GM12801 (cell line): Measurements from ENCODE around the gene NECTIN4.

Source experiments
- CTCF ChIP-seq: IDR thresholded peaks from one replicate; pipeline ENCODE4 v1.5.1; 2011; ENCODE audit warnings: control low read depth; ENCODE audit not compliant: insufficient read length; ENCODE audit errors: extremely low read depth

NECTIN4 gene

GRCh38 chr1:161100556-161100955 is 11.2 kb upstream of the NECTIN4 start:
- TF ChIP-seq CTCF: no peak

- TF ChIP-seq CTCF: no peak
Observed at GRCh38 chr1:161099090-161099802, 9.9 kb upstream of the NECTIN4 start.

GRCh38 chr1:161098210-161099068 is 9.1 kb upstream of the NECTIN4 start, which contains the start of gene KLHDC9:
Gene KLHDC9 (plus strand): TSS chr1:161098361. CDS start chr1:161098536, 175 bp downstream.
- TF ChIP-seq CTCF: no peak

- no peak for TF ChIP-seq CTCF
Observed at GRCh38 chr1:161096530-161096929, 7.2 kb upstream of the NECTIN4 start.

- TF ChIP-seq CTCF: no peak
Observed at GRCh38 chr1:161096015-161096414, 6.7 kb upstream of the NECTIN4 start.

GRCh38 chr1:161095230-161095629 is 5.9 kb upstream of the NECTIN4 start:
- no peak for TF ChIP-seq CTCF

GRCh38 chr1:161094481-161094880 is 5.1 kb upstream of the NECTIN4 start:
- TF ChIP-seq CTCF: no peak
